ENCODE results near the gene PXT1.

GRCh38 chr6:36487698-36488097 lies 45.0 kb upstream of the PXT1 start:
- TF ChIP-seq CTCF (conservative IDR thresholded peaks at IDR 0.05 in 1 of 2, IDR thresholded peaks at IDR 0.05 in 1 of 2; ENCODE audit: low read depth in 1 of 2, low read length in 2 of 2): no peak
- TF ChIP-seq EZH2 (IDR thresholded peaks at IDR 0.05; ENCODE audit: low read length, missing control alignments): no peak

All from fibroblast of lung (primary cell).